ENCODE results near the gene CCDC178.

DNA sequence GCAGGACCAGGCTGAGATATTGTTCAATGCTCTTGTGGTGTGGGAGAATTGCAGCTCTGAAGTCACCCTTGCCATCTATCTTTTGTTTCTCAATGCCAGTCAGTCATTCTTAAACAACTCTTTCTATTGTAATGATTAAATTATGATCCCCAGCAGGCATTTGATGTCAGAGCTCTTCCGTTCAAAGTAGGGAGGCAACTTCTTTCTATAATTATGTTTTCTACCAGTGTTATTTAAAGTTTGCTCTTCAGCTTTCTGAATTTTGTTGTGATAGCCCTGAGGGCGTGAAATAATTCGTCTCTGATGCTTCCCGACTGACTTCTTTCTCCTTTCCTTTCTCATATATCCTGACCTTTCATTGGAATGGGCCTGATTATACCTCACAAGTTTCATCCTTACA lies 506.3 kb downstream of the CCDC178 start:
- TF ChIP-seq POLR2A (IDR thresholded peaks at IDR 0.05; ENCODE audit: low read depth) (no peak), POLR2AphosphoS5 (IDR thresholded peaks at IDR 0.05) (no peak)
- TF ChIP-seq, protein P1, sequence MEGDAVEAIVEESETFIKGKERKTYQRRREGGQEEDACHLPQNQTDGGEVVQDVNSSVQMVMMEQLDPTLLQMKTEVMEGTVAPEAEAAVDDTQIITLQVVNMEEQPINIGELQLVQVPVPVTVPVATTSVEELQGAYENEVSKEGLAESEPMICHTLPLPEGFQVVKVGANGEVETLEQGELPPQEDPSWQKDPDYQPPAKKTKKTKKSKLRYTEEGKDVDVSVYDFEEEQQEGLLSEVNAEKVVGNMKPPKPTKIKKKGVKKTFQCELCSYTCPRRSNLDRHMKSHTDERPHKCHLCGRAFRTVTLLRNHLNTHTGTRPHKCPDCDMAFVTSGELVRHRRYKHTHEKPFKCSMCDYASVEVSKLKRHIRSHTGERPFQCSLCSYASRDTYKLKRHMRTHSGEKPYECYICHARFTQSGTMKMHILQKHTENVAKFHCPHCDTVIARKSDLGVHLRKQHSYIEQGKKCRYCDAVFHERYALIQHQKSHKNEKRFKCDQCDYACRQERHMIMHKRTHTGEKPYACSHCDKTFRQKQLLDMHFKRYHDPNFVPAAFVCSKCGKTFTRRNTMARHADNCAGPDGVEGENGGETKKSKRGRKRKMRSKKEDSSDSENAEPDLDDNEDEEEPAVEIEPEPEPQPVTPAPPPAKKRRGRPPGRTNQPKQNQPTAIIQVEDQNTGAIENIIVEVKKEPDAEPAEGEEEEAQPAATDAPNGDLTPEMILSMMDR (IDR thresholded peaks at IDR 0.05), result no peak

Data from esophagus muscularis mucosa (tissue), 3 donors.